PFSK-1 (cell line): ENCODE measurements around the gene C7orf25.

Experiments used
- FOXP2 ChIP-seq: optimal IDR thresholded peaks from 2 replicates; pipeline ENCODE3; 2011; ENCODE audit warnings: borderline replicate concordance, control low read depth, inconsistent platforms; ENCODE audit not compliant: insufficient read depth; ENCODE audit errors: extremely low read length, extremely low read depth
- POLR2AphosphoS5 ChIP-seq: IDR thresholded peaks from 2 replicates; pipeline ENCODE4 v1.6.1; 2012; ENCODE audit warnings: low read depth, mild to moderate bottlenecking, control low read depth, low read length, moderate library complexity
- REST ChIP-seq, 2 experiments: IDR thresholded peaks; 2 replicates each; pipeline versions ENCODE4 v1.6.1 to v1.8.0; 2011 to 2012; ENCODE audit warnings: low read depth in 2 of 2, low read length in 2 of 2, control low read depth in 1 of 2, inconsistent platforms in 1 of 2, mild to moderate bottlenecking in 1 of 2, moderate library complexity in 1 of 2; ENCODE audit not compliant: insufficient read depth in 1 of 2
- SIN3A ChIP-seq: IDR thresholded peaks from 2 replicates; pipeline ENCODE4 v1.6.1; 2012; ENCODE audit warnings: mild to moderate bottlenecking, low read length, moderate library complexity, borderline replicate concordance; ENCODE audit not compliant: insufficient read depth
- TAF1 ChIP-seq: IDR thresholded peaks from 2 replicates; pipeline ENCODE4 v1.6.1; 2012; ENCODE audit warnings: low read length, control low read depth, borderline replicate concordance; ENCODE audit not compliant: insufficient read depth

C7orf25 gene

DNA sequence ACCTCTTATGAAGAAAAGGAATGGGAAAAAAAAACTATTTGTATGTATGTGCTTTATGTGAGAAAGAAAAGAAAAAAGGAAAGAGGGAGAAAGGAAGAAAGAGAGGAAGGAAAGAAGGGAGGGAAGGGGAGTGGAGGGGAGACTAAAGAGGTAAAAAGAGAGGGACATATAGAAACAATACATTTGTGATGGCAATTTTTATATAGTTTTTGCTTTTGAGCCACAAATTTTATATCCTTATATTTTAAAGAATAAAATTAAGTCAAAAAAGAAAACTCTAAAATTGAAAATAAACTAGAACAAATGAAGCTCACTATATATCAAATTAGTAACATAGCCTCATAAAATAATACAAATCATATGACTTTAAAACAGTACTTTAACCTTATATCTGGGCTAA, 11.0 kb downstream of the C7orf25 start:
- TF ChIP-seq POLR2AphosphoS5 (no peak), SIN3A (no peak), REST (IDR thresholded peaks at IDR 0.05; ENCODE audit: insufficient read depth in 1 of 2, low read depth in 2 of 2, low read length in 2 of 2) (no peak), TAF1 (no peak), FOXP2 (no peak)

DNA sequence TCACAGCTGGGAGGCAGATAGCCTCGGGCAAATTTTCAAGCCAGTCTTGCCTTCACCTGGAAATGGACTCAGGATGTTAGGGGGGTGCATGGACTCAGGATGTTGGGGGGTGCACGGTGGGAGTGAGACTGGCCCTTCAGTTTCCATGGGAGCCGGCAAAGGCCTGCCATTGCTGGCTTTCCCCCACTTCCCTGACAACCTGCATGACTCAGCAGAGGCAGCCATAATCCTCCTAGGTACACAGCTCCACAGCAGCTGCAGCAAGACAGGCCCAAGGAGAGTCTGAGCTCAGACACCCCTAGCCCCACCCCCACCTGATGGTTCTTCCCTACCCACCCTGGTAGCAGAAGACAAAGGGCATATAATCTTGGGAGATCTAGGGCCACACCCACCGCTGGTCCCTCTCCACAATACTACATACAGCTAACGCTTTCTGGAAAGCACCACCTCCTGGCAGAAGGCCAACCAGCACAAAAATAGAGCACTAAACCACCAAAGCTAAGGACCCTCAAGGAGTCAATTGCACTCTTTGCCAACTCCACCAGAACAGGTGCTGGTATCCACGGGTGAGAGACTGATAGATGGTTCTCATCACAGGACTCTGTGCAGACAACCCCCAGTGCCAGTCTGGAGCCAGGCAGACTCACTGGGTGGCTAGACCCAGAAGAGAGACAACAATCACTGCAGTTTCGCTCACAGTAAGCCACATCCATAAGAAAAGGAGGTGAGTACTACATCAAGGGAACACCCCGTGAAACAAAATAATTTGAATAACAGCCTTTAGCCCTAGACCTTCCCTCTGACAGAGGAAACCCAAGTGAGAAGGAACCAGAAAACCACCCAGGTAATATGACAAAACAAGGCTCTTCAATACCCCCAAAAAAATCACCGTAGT, 18.3 kb downstream of the C7orf25 start:
- TF ChIP-seq SIN3A = no peak

- TF ChIP-seq POLR2AphosphoS5 = no peak
- no peak for TF ChIP-seq FOXP2
- TF ChIP-seq SIN3A = no peak
- no peak for TF ChIP-seq REST (IDR thresholded peaks at IDR 0.05; ENCODE audit: insufficient read depth in 1 of 2, low read depth in 2 of 2, low read length in 2 of 2)
- TF ChIP-seq TAF1 = no peak
Observed at GRCh38 chr7:42886893-42887505, 24.9 kb downstream of the C7orf25 start.

- TF ChIP-seq POLR2AphosphoS5 (no peak), REST (IDR thresholded peaks at IDR 0.05; ENCODE audit: insufficient read depth in 1 of 2, low read depth in 2 of 2, low read length in 2 of 2) (no peak), SIN3A (no peak), TAF1 (no peak), FOXP2 (no peak)
Observed at GRCh38 chr7:42886129-42886528, 25.7 kb downstream of the C7orf25 start.

DNA sequence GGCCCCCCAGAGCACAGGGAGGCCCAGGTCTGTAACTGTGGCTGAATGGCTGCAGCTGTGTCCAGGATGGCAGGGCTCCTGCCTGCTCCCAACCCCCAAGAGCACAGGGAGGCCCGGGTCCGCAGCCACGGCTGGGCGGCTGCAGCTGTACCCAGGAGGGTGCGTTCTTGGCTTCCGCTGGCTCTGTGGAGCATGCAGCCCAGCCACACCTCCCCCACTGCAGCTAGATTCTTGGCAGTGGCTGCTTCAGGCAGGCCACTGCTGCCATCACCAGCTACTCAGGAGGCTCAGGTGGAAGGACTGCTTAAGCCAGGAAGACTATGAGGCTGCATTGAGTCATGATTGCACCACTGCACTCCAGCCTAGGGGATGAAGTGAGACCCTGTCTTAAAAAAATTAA, 27.9 kb downstream of the C7orf25 start:
- TF ChIP-seq POLR2AphosphoS5 (no peak), SIN3A (no peak), FOXP2 (no peak), REST (IDR thresholded peaks at IDR 0.05; ENCODE audit: insufficient read depth in 1 of 2, low read depth in 2 of 2, low read length in 2 of 2) (no peak), TAF1 (no peak)
